HG02763 (cell line): Measurements from ENCODE around the gene LSM7.
"Not testable (repeated sequence)": the region's sequence is repeated elsewhere in the genome, so short reads cannot be mapped to it uniquely, and the experiment has no call there.

Experiments used
- ATAC-seq: cut with Tn5 transposase; IDR thresholded peaks from one replicate; pipeline ENCODE4 v1.9.1; 2021; ENCODE audit warnings: mild to moderate bottlenecking, moderate library complexity; ENCODE audit not compliant: unreplicated experiment

Gene LSM7

GRCh38 chr19:2355168-2356035 lies 27.0 kb upstream of the LSM7 start:
- no peak for ATAC-seq

- ATAC-seq: no peak
Observed at GRCh38 chr19:2354670-2355069, 26.3 kb upstream of the LSM7 start.

DNA sequence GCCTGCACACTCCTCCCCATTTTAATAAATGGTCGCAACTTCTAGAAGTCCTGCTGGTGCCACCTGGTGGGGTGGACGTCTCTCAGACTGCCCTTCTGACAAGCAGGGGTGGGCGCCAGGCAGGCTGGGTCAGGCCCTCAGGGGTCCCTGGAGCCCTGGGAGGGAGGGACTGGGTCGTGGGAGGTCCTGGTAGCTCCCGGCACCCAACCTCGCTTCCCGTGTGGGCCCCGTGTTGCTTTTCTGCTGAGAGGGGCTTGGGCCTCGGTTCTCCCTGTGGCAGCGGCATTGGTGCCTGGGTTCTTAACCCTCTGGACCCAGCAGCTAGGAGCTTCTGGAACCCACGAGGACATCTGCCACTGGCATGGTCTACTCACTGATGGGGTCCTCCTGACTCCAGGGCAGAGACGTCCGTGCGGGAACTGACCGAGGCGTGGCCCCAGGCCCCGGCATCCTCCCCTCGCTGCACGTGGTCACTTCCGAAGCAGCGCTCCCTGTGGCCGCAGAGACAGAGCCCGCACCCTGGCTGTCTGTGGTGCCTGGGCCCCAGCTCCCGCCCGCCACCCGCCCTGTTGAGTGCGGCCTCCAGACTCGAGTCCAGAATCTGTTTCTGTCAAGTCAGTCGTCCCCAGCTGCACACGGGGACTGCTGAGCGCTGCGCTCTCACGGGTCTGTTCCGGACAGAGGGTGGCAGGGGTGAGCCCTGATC lies 25.7 kb upstream of the LSM7 start:
- ATAC-seq: no peak

DNA sequence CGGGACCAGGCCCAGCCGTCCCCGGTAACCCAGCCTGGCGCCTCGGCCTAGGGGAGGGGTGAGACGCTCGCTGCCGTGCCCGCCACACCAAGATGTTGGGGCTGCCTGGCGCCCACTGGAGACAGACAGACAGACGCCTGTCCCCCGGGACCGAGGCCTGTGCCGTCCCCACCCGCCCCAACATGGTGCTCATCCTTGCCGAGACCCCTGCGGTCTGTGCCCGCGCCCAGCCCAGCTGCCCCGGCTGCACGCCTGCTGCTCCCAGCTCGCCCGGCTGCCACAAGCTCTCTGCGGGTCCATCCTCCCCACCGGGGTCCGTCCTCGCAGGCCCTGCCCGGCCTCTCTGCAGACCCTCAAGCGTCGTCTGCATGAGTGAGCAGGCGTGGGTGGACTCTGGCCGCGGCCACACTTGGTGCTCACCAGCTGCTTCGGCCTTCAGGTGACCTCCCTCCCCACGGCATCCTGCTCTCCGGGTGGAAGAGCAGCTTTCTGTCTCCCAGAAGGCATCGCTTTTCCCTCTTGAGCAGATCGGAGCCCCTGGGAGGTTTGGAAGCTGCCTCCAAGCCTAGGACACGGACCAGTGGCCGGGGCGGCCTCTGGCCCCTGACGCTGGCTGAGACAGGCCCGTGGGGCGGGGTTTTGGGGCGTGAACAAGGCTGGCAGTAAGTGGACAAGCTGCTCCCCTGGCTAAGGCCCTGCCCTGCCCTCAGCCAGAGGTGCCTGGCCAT lies 24.9 kb upstream of the LSM7 start:
- ATAC-seq: no peak

GRCh38 chr19:2352121-2352520 lies 23.7 kb upstream of the LSM7 start:
- no peak for ATAC-seq

DNA sequence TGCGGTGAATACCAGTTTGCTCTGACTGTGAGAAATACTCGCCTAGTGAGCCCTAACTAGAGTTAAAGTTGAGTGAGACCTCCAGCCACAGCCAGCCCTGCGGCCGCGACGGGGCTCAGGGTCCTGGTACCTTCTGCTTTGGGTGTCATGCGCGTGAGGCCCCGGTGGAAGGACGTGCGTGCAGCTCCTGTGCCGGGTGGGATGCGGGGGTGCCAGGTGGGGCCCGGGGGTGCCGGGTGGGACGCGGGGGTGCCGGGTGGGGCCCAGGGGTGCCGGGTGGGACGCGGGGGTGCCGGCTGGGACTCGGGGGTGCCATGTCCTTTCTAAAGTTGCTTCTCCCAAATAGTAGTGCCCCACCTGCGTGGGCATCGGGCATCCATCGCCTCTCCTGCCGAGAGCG lies 23.2 kb upstream of the LSM7 start:
- ATAC-seq: no peak

DNA sequence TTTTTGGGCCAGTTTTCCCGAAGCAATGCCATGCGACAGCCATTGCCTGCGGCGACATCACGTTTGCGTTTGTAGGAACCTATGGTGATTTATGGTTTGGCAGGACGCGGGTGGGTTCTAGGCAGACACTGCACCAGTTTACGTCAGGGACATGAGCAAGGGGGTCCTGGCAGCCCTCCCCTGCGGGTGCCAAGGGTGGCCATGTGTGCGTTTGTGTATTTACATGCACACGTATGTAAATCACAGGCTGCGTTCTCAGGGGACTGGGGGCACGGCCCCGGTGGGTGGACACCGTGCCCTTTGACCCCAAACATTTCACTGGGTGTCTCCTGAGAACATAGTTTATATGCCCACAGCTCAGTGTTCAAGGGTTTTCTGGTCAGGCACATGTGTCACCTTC lies 22.3 kb upstream of the LSM7 start:
- no peak for ATAC-seq

DNA sequence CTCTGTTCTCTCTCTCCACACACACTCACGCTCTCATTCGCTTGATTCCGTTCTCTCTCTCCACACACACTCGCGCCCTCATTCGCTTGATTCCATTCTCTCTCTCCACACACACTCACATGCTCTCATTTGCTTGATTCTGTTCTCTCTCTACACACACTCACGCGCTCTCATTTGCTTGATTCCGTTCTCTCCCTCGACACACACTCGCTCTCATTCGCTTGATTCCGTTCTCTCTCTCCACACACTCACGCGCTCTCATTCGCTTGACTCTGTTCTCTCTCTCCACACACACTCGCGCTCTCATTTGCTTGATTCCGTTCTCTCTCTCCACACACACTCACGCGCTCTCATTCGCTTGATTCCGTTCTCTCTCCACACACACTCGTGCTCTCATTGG lies 21.4 kb upstream of the LSM7 start:
- ATAC-seq: not testable (repeated sequence)

DNA sequence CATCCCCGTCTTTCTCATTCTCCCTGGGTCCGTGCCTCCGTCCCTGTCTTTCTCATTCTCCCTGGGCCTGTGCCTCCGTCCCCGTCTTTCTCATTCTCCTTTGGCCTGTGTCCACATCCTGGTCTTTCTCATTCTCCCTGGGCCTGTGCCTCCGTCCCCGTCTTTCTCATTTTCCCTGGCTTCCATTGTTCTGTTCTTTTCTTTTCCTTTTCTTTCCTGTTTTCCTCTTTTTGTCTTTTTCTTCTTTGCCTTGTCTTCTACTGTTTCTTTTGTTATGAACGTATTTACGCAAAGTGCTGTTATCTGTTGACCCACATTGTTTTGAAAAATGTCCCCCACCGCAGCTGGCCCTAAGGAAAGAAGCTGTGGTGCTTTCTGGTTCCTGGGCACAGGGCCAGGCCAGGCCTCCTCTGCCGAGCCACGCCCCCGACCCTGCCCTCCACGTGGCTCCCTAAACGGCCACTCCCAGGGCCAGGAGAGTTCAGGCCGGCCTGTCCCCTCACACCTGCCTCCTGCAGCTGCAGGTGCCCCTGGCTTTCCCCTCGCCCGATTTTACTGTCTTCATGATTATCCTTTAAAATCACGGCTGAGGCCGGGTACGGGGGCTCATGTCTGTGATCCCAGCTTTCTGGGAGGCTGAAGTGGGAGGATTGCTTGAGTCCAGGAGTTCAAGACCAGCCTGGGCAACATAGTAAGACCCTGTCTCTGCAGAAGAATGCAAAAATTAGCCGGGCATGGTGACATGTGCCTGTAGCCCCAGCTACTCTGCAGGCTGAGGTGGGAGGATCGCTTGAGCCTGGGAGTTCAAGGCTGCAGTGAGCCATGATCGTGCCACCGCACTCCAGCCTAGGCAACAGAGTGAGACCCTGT lies 17.6 kb upstream of the LSM7 start:
- no peak for ATAC-seq

GRCh38 chr19:2345076-2345475 lies 16.7 kb upstream of the LSM7 start:
- ATAC-seq: no peak

DNA sequence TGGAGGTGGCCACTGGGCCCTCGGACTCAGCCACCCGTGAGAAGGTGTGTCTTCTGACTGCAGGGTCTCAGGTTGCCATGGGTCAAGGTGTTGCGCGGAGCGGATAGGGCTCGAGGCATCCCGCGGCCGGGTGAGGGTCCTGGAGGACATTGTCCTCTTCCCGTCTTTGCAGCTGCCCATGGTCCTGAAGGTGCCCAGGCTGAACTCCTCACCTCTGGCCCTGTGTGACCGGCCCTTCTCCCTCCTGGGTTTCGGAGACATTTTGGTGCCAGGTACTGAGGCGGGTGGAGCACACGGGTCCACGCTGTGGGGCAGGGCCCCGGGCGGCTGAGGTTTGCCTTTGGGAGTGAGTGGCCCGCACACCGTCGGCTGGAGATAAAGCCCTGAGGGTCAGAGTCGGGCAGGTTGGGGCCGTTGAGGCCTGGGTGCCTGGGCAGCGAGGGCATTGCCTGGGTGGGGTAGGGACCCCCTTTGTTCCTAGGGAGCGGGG lies 16.0 kb upstream of the LSM7 start:
- ATAC-seq: no peak

DNA sequence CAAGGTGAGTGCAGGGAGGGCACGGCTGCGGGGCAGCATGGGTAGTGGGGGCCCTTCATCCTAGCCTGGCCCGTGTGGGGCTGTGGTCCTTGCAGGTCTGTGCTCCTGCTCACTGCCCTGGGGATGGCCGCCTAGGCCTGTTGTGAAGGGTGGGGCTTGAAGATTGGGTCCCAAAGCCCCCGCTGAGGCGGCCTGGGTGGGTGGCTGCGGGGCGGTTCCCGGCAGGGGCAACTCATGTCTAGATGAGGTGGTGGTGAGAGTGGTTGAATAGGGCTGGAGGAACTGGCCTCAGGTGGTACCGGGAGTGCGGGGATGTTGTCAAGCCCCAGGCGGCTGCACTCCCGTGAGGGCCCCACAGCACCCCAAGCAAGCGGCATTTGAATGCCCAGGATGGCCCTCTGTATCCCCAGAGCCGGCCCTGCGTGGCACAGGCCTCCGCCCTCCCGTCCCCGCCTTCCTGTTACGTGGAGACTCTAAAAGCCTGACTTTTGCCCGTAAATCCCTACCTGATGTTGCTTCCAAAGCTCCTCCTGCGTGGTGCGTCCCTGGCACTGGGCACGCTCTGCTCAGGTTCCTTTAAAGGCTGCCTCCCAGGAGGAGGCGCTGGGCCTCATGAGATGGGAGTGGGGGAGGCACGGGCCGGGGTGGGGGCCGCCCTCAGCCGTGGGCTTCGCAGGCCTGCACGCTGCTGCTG lies 15.1 kb upstream of the LSM7 start:
- ATAC-seq: no peak

- ATAC-seq: no peak
Observed at GRCh38 chr19:2342656-2343288, 14.4 kb upstream of the LSM7 start.

DNA sequence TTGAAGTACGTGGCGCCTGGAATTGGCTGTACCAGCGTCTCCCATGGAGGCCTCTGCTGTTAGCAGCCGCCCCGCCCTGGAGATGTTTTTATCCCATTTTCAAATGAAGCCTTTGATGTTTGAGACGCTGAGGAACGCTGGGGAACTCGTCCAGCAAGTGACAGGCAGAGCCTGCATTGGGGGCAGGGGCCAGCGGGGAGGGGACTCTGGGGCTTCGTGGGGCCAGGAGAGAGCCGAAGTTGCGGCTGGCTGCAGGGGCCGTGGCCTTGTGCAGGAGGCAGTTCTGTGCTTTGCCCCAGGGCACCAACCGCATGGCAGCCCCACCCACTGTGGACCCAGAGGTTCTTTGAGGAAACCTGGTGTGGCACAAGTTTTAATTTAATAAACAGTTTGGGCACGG lies 13.6 kb upstream of the LSM7 start:
- no peak for ATAC-seq

GRCh38 chr19:2341244-2341751 lies 12.9 kb upstream of the LSM7 start:
- ATAC-seq: no peak

DNA sequence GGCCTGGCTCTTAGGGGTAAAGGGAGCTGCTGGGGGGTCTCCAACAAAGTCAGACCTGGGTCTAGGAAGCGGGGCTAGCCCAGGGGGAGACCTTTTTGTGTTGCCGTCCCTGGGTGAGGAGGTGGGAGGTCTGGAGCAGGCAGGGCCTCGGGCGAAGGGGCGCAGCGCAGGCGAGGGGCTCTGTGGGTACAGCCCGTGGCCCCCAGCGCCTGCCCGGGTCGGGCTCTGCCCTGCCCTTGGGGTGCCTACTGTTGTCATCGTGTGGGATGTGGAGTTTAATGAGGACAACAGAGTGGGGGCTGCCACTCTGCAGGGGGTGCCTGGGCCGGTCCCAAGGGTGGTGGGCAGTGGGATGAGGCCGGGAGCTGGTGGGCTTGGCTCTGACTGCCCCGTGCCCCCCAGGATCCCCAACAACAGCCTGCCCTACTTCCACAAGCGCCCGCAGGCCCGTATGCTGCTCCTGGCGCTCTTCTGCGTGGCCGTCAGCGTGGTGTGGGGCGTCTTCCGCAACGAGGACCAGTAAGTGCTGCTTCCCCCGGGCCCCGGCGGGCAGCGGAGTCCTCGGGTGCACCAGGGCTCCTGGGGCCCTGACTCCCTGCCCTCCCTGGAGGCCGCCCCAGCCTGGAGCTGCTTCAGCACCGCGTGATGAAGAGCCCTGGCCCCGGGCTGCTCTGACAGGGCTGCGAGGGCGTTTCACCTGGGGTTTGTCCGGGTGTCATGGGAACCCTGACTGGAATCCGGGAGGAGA lies 12.3 kb upstream of the LSM7 start:
- ATAC-seq: no peak

- ATAC-seq: no peak
Observed at GRCh38 chr19:2339644-2340310, 11.4 kb upstream of the LSM7 start.
